Memory B cell (primary cell): ENCODE data around the gene CRELD1.
"Not testable (repeated sequence)": the region's sequence is repeated elsewhere in the genome, so short reads cannot be mapped to it uniquely, and the experiment has no call there.

Source experiments
- ATAC-seq: fragments of 150-1000 bp; cut with Tn5 transposase; 2 replicates; pipeline ENCODE4 v1.10.0; 2021; ENCODE audit warnings: low read depth, mild to moderate bottlenecking, moderate library complexity
- DNase-seq, 2 donors: peaks; one replicate each; pipeline ENCODE4 v3.0.0; 2022; ENCODE audit warnings: low spot score in 2 of 2
- H3K27ac Mint-ChIP-seq: one replicate; pipeline ENCODE4 v1.8.0; 2022; ENCODE audit warnings: mild to moderate bottlenecking, moderate library complexity, mixed read lengths
- H3K27me3 Mint-ChIP-seq: one replicate; pipeline ENCODE4 v1.8.0; 2022; ENCODE audit warnings: mixed read lengths
- H3K36me3 Mint-ChIP-seq: one replicate; pipeline ENCODE4 v1.8.0; 2022; ENCODE audit warnings: mild to moderate bottlenecking, mixed read lengths
- H3K4me1 Mint-ChIP-seq: one replicate; pipeline ENCODE4 v1.8.0; 2022; ENCODE audit warnings: mixed read lengths
- H3K4me3 Mint-ChIP-seq: one replicate; pipeline ENCODE4 v1.8.0; 2022; ENCODE audit warnings: mild to moderate bottlenecking, moderate library complexity, mixed read lengths
- H3K9me3 Mint-ChIP-seq: one replicate; pipeline ENCODE4 v1.8.0; 2022; ENCODE audit warnings: mixed read lengths

CRELD1 gene, protein sequence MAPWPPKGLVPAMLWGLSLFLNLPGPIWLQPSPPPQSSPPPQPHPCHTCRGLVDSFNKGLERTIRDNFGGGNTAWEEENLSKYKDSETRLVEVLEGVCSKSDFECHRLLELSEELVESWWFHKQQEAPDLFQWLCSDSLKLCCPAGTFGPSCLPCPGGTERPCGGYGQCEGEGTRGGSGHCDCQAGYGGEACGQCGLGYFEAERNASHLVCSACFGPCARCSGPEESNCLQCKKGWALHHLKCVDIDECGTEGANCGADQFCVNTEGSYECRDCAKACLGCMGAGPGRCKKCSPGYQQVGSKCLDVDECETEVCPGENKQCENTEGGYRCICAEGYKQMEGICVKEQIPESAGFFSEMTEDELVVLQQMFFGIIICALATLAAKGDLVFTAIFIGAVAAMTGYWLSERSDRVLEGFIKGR

DNA sequence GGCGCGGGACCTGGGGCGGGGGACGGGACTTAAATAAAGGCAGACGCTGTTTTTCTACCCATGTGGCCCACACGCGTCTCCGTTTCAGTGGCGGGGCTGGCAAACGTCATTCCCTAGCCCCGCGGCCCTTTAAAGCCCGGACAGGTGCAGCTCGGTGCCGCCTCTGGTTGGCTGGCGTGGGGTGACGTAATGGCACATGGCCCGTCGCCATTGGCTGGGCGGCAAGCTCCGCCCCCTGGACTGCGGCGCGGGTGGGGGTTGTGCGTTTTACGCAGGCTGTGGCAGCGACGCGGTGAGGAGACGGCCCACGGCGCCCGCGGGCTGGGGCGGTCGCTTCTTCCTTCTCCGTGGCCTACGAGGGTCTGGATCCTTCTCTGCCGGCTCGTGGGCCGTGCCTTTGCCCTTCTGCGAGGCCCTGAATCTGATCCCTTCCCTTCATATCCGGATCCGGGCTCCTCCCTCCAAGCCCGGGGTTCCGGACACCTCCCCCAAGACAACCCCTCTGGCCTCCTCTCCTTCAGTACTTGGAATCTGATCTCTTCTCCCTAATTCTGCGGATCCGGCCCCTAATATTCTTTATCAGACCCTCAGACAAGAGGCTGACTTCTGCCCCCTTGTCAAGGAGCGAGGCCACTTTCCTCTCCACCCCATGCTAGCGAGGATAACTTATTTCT lies at the start of gene CRELD1:
CRELD1 (plus strand) TSS at position 274 of the 674 bp plus-strand sequence. CDS start 605 bp downstream, outside the sequence.
- H3K27me3 Mint-ChIP-seq: no peaks in the 10 kb centered on the region
- peaks cover 16% of the 10 kb centered on the region for H3K36me3 Mint-ChIP-seq
- peak; percentile 97 for DNase-seq
- peak within 1 kb of the TSS; percentile 99 for H3K4me3 Mint-ChIP-seq
- peak; percentile 80 for ATAC-seq
- peaks cover 17% of the 10 kb centered on the region for H3K4me1 Mint-ChIP-seq
- H3K27ac Mint-ChIP-seq: peak within 1 kb of the TSS; percentile 95
- no peaks in the 10 kb centered on the region for H3K9me3 Mint-ChIP-seq

- no peaks in the 10 kb centered on the region for H3K9me3 Mint-ChIP-seq
- H3K4me3 Mint-ChIP-seq: no peak overlapping the region
- ATAC-seq: no peak
- peaks cover 4% of the 10 kb centered on the region for H3K27me3 Mint-ChIP-seq
- DNase-seq: no peak
- H3K36me3 Mint-ChIP-seq: no peaks in the 10 kb centered on the region
- H3K27ac Mint-ChIP-seq: no peak overlapping the region
- no peaks in the 10 kb centered on the region for H3K4me1 Mint-ChIP-seq
These were observed 49.0 kb upstream of the CRELD1 start for GRCh38 chr3:9884555-9885165.

- Mint-ChIP-seq H3K36me3 (peaks cover 2% of the 10 kb centered on the region), H3K27me3 (no peaks in the 10 kb centered on the region), H3K4me1 (peaks cover 2% of the 10 kb centered on the region), H3K4me3 (no peak overlapping the region), H3K9me3 (no peaks in the 10 kb centered on the region), H3K27ac (no peak overlapping the region)
- ATAC-seq (no peak), DNase-seq (no peak)
These were observed 47.3 kb upstream of the CRELD1 start for GRCh38 chr3:9886328-9886727.

- Mint-ChIP-seq H3K36me3 (peaks cover 6% of the 10 kb centered on the region), H3K27me3 (no peaks in the 10 kb centered on the region), H3K9me3 (no peaks in the 10 kb centered on the region), H3K4me3 (no peak overlapping the region), H3K4me1 (peaks cover 8% of the 10 kb centered on the region), H3K27ac (no peak overlapping the region)
- no peak for ATAC-seq
- DNase-seq: no peak
These were observed 46.2 kb upstream of the CRELD1 start for GRCh38 chr3:9887480-9887879.

GRCh38 chr3:9888540-9888939 lies 45.1 kb upstream of the CRELD1 start:
- Mint-ChIP-seq H3K36me3 (peaks cover 13% of the 10 kb centered on the region), H3K9me3 (no peaks in the 10 kb centered on the region), H3K27me3 (no peaks in the 10 kb centered on the region), H3K4me1 (peaks cover 15% of the 10 kb centered on the region), H3K27ac (no peak overlapping the region), H3K4me3 (no peak overlapping the region)
- no peak for DNase-seq
- no peak for ATAC-seq

DNA sequence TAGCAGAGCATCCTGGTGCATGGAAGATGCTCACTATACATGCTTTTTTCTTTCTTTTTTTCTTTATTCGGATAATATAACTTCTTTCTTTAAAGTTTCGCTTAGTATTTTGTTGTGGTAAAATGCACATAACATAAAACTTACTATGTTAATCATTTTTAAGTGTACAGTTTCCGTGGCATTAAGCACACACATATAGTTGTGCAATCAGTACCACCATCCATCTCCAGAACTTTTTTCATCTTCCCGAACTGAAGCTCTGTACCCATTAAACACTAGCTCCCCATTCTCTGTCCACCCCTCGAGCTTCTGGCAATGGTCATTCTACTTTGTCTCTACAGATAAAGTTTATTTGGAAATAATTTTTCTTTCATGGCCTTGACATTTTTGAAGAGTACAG lies 44.2 kb upstream of the CRELD1 start:
- Mint-ChIP-seq H3K27ac (peak overlapping the region; percentile 99), H3K4me1 (peaks cover 15% of the 10 kb centered on the region), H3K4me3 (no peak overlapping the region), H3K36me3 (peaks cover 13% of the 10 kb centered on the region), H3K9me3 (no peaks in the 10 kb centered on the region), H3K27me3 (no peaks in the 10 kb centered on the region)
- ATAC-seq: no peak
- DNase-seq: no peak

GRCh38 chr3:9890249-9891071 lies 43.2 kb upstream of the CRELD1 start, which contains the start of gene JAGN1:
TSS of gene JAGN1 (plus strand) at chr3:9890610. CDS start at chr3:9890723, 113 bp downstream.
- peaks cover 17% of the 10 kb centered on the region for H3K36me3 Mint-ChIP-seq
- DNase-seq (peak; percentile 90 to 93), ATAC-seq (peak; percentile 87)
- peak within 1 kb of the TSS; percentile 99 for H3K27ac Mint-ChIP-seq
- H3K27me3 Mint-ChIP-seq: no peaks in the 10 kb centered on the region
- peak within 1 kb of the TSS; percentile 96 for H3K4me3 Mint-ChIP-seq
- H3K4me1 Mint-ChIP-seq: peaks cover 18% of the 10 kb centered on the region
- H3K9me3 Mint-ChIP-seq: no peaks in the 10 kb centered on the region

- Mint-ChIP-seq H3K27ac (peak overlapping the region; percentile 99), H3K9me3 (no peaks in the 10 kb centered on the region), H3K4me1 (peaks cover 21% of the 10 kb centered on the region), H3K27me3 (no peaks in the 10 kb centered on the region), H3K4me3 (peak overlapping the region; percentile 96), H3K36me3 (peaks cover 17% of the 10 kb centered on the region)
- ATAC-seq (no peak), DNase-seq (no peak)
These were observed 42.5 kb upstream of the CRELD1 start for GRCh38 chr3:9891072-9891622.

- Mint-ChIP-seq H3K27ac (peak overlapping the region; percentile 99), H3K9me3 (no peaks in the 10 kb centered on the region), H3K27me3 (no peaks in the 10 kb centered on the region), H3K4me1 (peaks cover 24% of the 10 kb centered on the region), H3K36me3 (peaks cover 17% of the 10 kb centered on the region), H3K4me3 (no peak overlapping the region)
- ATAC-seq (no peak), DNase-seq (no peak)
These were observed 39.9 kb upstream of the CRELD1 start for GRCh38 chr3:9893739-9894138.

GRCh38 chr3:9895715-9896114 lies 37.9 kb upstream of the CRELD1 start:
- not testable (repeated sequence) for ATAC-seq

DNA sequence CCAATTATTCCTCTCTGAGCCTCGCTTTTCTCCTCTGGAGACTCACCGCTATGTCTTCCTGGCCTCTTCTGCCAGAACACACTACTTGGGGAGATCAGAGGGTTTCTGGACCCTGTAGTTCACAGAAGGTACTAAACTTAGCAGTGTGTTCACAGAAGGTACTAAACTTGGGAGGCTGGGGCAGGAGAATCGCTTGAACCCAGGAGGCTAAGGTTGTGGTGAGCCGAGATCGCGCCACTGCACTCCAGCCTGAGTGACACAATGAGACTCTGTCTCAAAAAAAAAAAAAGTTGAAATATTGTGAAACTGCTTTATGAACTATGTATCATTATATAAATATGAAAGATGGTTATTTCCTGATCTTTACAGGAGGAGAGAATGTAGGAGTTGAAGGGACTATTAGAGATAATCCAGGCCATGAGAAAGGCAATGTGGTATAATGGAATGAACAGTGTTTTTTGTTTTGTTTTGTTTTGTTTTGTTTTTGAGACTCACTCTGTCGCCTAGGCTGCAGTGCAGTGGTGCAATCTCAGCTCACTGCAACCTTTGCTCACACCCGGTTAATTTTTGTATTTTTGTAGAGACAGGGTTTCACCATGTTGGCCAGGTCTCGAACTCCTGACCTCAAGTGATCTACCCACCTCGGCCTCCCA lies 36.8 kb upstream of the CRELD1 start:
- not testable (repeated sequence) for DNase-seq, H3K27me3 Mint-ChIP-seq, H3K4me3 Mint-ChIP-seq, H3K9me3 Mint-ChIP-seq, ATAC-seq, H3K27ac Mint-ChIP-seq
- Mint-ChIP-seq H3K4me1 (peaks cover 22% of the 10 kb centered on the region), H3K36me3 (peaks cover 13% of the 10 kb centered on the region)

More at GRCh38 chr3:9895715-9896114, 37.9 kb upstream of the CRELD1 start:
- peaks cover 14% of the 10 kb centered on the region for H3K36me3 Mint-ChIP-seq
- H3K4me1 Mint-ChIP-seq: peaks cover 27% of the 10 kb centered on the region
- H3K9me3 Mint-ChIP-seq, H3K27me3 Mint-ChIP-seq, DNase-seq, H3K4me3 Mint-ChIP-seq: not testable (repeated sequence)
- H3K27ac Mint-ChIP-seq: peak overlapping the region; percentile 21

DNA sequence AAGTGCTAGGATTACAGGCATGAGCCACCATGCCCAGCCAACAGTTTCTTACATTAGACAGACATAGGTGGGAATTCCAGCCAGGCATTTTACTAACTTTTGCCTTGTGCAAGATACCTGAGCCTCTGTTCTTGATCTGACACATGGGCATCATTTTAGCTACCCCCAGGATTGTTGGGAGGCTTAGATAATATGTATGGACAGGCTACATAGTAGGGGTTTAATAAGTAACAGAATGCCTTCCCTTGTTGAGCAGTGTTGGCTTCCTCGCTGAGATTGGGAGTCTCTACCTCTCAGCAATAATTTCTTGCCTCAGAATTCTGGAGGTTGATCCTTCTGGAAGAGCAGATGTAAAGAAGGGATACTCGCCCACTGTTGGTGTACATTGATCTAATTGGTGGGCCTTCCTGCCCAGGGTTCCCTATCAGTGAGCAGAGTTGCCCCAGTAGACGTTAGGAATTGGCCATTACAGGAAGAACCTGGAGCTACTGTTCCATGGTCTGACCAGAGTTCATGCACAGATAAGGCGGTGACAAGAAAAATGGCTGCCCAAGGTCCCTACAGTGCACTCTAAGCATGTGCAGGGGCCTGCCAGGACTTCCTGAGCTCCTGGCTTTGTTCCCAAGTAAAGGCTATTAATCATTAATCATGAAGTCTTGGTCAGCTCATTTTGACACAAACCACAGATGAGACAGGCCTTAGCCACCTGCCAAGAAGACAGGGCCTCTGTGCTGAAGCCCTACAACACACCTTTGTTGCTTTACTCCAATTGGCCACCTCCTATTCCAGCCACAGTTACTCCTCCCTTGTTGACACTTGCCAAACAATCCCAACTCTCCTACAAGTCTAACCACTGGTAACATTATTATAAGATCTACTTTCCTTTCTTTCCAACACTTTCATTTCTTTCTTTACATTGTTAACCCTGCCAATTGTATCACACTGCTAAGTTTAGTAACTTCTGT lies 35.9 kb upstream of the CRELD1 start:
- DNase-seq (no peak), ATAC-seq (no peak)
- Mint-ChIP-seq H3K9me3 (no peaks in the 10 kb centered on the region), H3K27me3 (no peaks in the 10 kb centered on the region), H3K4me3 (no peak overlapping the region), H3K4me1 (peaks cover 17% of the 10 kb centered on the region), H3K36me3 (peaks cover 9% of the 10 kb centered on the region), H3K27ac (peak overlapping the region; percentile 15)
